NCI-H446 (cell line): ENCODE measurements around the gene HAUS3.
"Not testable (repeated sequence)": the region's sequence is repeated elsewhere in the genome, so short reads cannot be mapped to it uniquely, and the experiment has no call there.

Source experiments
- DNase-seq, 2 experiments: peaks; one replicate each; lab custom pipeline; 2025; lab: John Stamatoyannopoulos, UW

HAUS3 gene

GRCh38 chr4:2275044-2275397, 33.1 kb upstream of the HAUS3 start:
- DNase-seq, result not testable (repeated sequence)

DNA sequence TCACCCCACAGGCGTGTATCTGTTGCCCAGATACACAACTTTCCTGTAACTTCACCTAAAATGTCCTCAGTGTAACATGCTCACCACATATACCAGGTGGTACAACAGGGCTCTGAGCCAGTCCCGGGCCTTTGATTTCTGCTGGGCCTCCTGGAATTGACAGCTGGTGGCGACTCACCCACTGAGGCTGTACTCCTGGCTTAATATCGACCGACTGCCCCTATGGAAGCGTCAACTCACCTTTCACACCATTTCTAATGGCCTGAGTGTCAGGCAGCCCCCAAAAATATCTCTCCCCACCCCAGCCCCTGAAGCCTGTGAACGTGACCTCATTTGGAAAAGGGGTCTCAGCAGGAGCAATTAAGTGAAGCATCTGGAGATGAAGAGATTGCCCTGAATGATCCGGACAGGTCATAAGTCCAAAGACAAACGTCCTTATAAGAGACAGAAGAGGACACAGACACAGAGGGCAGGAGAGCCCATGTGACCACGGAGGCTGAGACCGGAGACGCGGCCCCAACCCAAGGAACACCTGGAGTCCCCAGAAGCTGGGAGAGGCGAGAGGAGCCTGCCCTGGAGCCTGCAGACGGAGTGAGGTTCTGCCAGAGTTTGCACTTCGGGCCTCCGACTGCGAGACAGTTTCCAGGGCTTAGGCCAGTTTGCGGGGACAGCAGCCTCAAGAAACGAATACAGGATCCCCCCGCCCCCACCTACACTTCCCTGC, 32.6 kb upstream of the HAUS3 start:
- DNase-seq, result no peak

GRCh38 chr4:2273657-2274319, 31.9 kb upstream of the HAUS3 start:
- DNase-seq, result no peak

GRCh38 chr4:2273221-2273620, 31.3 kb upstream of the HAUS3 start:
- DNase-seq, result no peak

DNA sequence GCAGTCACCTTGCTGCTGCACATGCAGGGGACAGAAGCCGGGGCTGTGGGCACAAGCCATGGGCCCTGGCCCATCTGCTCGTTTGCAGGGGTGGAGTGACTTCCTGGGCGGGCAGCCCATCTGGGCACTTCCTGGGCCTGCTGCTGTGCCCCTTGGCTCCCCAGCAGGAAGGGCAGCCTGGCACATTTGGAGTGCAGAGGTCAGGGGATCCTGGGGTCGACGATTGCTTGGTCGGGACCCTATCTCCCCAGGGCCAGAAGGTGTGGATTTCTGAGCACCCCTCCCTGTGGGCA, 30.9 kb upstream of the HAUS3 start:
- DNase-seq, result no peak

GRCh38 chr4:2272026-2272827, 30.3 kb upstream of the HAUS3 start:
- no peak for DNase-seq

DNA sequence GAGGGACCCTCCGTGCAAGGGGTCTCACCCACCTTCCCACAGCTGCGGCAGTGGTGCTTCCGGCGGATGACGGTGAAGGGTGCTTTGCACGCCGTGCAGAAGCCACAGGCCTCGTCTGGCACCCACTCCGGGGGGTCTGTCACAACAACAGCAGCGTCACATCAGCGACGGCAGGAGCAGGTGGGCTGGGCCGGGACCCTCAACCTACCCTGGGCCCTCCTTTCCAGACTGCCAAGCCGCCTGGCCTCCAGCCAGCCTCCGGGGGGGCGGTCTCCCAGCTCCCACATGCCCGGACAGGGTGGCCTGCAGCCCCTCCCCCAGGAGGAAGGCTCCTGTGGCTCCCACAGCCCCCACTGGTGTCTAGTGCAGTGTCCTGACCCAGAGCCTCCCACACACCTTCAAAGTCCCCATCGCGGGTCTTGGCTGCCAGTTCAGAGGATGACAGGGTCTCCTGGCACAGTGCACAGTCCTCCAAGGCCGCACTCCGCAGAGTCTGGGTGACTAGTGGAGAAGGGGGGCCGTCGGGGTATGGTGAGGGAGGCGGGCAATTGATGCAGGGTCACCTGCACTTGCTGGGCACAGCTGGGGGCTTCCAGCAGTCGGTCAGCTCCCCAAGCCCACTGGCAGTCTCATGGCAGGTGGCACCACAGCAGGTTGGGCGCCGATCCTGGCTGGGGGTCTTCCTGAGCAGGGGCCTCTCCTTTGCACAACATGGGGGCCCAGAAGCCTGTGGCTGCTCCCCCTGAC, 29.5 kb upstream of the HAUS3 start:
- no peak for DNase-seq

DNA sequence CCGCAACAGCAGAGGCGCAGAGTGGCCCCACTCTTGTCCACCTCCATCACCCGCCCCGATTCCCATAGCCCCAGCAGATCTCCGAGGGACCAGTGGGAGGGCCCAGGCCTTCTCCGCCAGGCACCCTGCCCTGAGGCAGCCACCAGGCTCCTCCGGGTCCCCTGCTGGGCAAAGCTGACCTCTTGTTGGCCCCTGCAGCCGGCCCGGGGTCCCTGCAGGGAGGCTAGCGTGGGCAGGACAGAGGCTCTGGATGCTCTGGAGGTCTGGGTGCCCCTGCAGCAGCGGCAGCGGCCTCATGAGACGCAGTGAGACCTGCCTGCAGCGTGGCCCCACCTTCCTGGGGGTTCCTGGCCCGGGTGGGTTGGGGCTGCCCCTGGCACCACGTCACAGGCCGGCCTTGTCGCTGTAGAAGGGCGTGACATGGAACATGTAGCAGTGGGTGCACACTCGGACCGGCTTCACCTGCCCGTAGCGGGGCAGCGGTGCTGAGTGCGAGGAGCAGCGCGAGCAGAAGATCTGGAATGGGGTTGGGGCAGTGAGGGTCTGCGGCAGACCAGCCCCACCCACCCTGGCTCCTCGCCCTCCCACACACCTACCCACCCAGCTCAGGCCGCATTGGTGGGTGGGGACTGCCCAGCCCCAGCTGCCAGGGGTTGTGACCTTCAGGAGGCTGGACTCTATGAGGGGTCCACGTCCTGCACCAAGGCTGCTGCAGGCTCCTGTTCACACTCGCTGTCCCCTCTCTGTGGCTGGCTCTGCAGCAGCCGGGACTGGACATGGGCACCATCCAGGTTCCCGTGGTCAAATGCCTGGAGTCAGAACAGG, 28.6 kb upstream of the HAUS3 start:
- DNase-seq, result no peak

GRCh38 chr4:2269618-2270163, 27.8 kb upstream of the HAUS3 start:
- no peak for DNase-seq

DNA sequence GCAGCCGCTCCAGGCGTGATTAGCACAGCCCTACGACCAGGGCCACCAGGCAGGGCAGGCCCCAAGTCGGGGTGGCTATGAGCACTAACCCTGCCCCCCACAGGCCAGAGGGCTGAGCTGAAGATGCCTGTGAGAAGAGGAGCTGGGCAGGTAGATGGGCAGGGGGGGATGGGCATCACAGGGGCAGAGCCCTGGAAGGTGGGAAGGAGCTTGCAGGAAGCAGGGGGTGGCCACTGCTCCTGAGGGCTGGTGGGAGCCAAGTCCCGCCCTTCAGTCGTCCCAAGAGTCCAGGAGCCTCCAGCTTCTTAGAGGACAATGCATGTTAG, 27.2 kb upstream of the HAUS3 start:
- no peak for DNase-seq

- DNase-seq, result no peak
These were observed 26.7 kb upstream of the HAUS3 start for GRCh38 chr4:2268357-2269205.

GRCh38 chr4:2267841-2268240, 25.9 kb upstream of the HAUS3 start:
- no peak for DNase-seq

GRCh38 chr4:2267320-2267811, 25.4 kb upstream of the HAUS3 start:
- no peak for DNase-seq

- DNase-seq, result no peak
These were observed 24.9 kb upstream of the HAUS3 start for GRCh38 chr4:2266821-2267220.

GRCh38 chr4:2266181-2266580, 24.3 kb upstream of the HAUS3 start:
- DNase-seq, result no peak

- DNase-seq, result no peak
These were observed 23.5 kb upstream of the HAUS3 start for GRCh38 chr4:2265113-2266110.

DNA sequence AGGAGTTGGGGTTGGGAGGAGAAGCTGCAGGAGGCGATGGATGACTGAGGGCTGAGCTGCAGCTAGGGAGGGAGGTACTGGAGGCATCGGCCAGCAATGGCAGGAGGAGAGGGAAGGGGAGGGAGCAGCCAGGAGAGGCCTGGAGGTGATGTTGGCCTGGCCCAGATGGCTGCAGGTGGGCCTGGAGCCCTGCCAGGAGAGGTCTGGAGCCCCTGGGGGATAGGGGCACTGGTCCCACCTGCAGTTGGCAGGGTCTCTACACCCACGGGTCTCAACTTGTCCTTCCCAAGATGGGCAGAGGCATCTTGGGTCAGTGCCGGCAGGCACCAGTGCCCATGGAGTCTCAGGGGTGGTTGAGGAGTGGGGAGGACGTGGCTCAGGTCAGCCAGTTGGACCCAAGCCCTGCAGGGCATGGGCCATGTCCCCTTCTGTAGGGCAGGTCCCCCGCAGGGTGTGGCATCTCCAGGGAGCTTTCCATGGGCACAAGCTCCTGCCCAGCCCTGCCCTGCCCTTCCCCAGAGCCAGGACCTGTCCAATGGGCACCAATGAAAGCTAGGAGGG, 22.6 kb upstream of the HAUS3 start:
- no peak for DNase-seq

DNA sequence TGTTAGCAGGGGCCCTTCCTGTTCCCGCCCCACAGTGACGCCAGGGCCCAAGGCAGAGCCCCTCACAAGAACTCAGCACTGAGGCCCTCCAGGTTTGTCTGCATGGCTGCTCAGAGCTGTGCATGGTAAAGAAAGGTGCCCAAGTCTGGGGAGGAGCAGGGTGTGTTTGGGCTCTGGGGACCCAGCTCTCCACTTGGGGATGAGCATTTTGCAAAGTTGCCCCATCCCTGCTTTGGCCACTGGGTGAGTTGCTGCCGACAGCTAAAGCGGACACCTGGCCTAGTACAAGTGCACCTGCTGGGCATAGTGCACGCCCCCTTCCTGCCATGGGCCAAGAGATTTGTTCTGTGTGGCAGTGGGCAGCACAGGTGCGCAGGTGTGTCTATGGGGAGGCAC, 22.0 kb upstream of the HAUS3 start:
- DNase-seq, result no peak

DNA sequence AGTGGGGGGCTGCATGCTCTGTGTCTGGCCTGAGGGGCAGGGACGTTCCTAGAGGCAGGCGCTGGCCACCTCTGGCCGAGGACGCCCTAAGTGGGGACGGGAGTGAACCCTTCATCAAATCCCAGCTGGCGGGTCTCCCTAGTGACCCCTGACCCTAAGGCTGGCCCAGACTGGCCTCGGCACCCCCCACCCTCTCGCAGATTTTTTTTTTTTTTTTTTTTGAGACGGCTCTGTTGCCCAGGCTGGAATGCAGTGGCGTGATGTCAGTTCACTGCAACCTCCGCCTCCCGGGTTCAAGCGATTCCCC, 21.0 kb upstream of the HAUS3 start:
- DNase-seq, result no peak
